Caco-2 (cell line): Measurements from ENCODE around the gene APELA. TPM values are rescaled to one million over a fixed set of nuclear protein-coding genes. Genes with fewer than 3 reads are reported as not detected.

Source experiments
- BruUV-seq: library from RNA; stranded (reverse); fragments of 400-500 nt; replicated peaks from 2 replicates; lab custom pipeline; 2021; lab: Mats Ljungman, UMichigan
- CTCF ChIA-PET: fragments of 300-600 bp; sonication (Branson Sonifier 250); formaldehyde crosslinking; loops from one replicate; lab custom pipeline; 2022; ENCODE audit warnings: antibody characterized with exemption; lab: Charles Lee
- POLR2A ChIA-PET: fragments of 300-600 bp; sonication (Branson Sonifier 250); formaldehyde crosslinking; loops from one replicate; lab custom pipeline; 2022; ENCODE audit warnings: antibody characterized with exemption; lab: Charles Lee
- DNase-seq, 2 experiments: peaks; one replicate each; pipeline versions ENCODE4 v3.0.0 to v3.0.0-alpha.2; 2020 to 2022
- H3K27me3 ChIP-seq: replicated peaks from 2 replicates; pipeline ENCODE4 v1.6.0; 2011; ENCODE audit warnings: low read length; ENCODE audit not compliant: control insufficient read depth, insufficient read depth
- H3K36me3 ChIP-seq: 2 replicates; pipeline ENCODE4 v1.5.1; 2011; ENCODE audit warnings: low read length; ENCODE audit not compliant: control insufficient read depth, insufficient read depth
- H3K4me1 ChIP-seq: fragments of 250-450 bp; sonication (Bioruptor Pico); 2 replicates; pipeline ENCODE4 v1.5.1; 2020; ENCODE audit warnings: mild to moderate bottlenecking
- H3K4me3 ChIP-seq: 2 replicates; pipeline ENCODE4 v1.5.1; 2011; ENCODE audit warnings: low read depth, mild to moderate bottlenecking, control low read depth, low read length
- H3K9me3 ChIP-seq: fragments of 250-450 bp; sonication (Bioruptor Pico); 2 replicates; pipeline ENCODE4 v1.5.1; 2020; ENCODE audit warnings: mild to moderate bottlenecking, moderate library complexity
- H3K27ac Mint-ChIP-seq: one replicate; pipeline ENCODE4 v1.8.0; 2022; ENCODE audit warnings: mixed read lengths; ENCODE audit not compliant: unreplicated experiment
- H3K27me3 Mint-ChIP-seq: one replicate; pipeline ENCODE4 v1.8.0; 2022; ENCODE audit warnings: mixed read lengths; ENCODE audit not compliant: insufficient read depth, unreplicated experiment
- H3K36me3 Mint-ChIP-seq: one replicate; pipeline ENCODE4 v1.8.0; 2022; ENCODE audit warnings: mild to moderate bottlenecking, mixed read lengths; ENCODE audit not compliant: insufficient read depth, unreplicated experiment
- H3K4me1 Mint-ChIP-seq: one replicate; pipeline ENCODE4 v1.8.0; 2022; ENCODE audit warnings: low read depth, mixed read lengths; ENCODE audit not compliant: unreplicated experiment
- H3K4me3 Mint-ChIP-seq: one replicate; pipeline ENCODE4 v1.8.0; 2022; ENCODE audit warnings: mild to moderate bottlenecking, moderate library complexity, mixed read lengths; ENCODE audit not compliant: unreplicated experiment
- H3K9me3 Mint-ChIP-seq: one replicate; pipeline ENCODE4 v1.8.0; 2022; ENCODE audit warnings: mixed read lengths; ENCODE audit not compliant: unreplicated experiment
- CTCF ChIP-seq, 2 experiments: fragments of 200-600 bp in 1 of 2; IDR thresholded peaks; 1 replicate in 1 of 2; 2 replicates in 1 of 2; pipeline versions ENCODE4 v1.5.1 to v1.8.0; 2011 to 2022; ENCODE audit warnings: antibody characterized with exemption in 1 of 2, control low read depth in 1 of 2, inconsistent platforms in 1 of 2, low read depth in 1 of 2, low read length in 1 of 2, mild to moderate bottlenecking in 1 of 2, moderate library complexity in 1 of 2; ENCODE audit not compliant: insufficient read depth in 1 of 2, severe bottlenecking in 1 of 2, unreplicated experiment in 1 of 2
- intact Hi-C: fragments of 100-400 bp; cut with micrococcal nuclease; formaldehyde crosslinking; loops from one replicate; pipeline ENCODE4 v1.10.0; 2022; ENCODE audit not compliant: unreplicated experiment
- total RNA-seq: library from RNA; stranded (reverse); gene quantifications from 2 replicates; pipeline ENCODE4 v1.2.3, GENCODE V29; 2022

APELA gene
- total RNA-seq, 1 experiment from 2014 or later = 30.6 TPM

GRCh38 chr4:164943192-164943591, 66.2 kb downstream of the APELA start:
- no peak overlapping the region for H3K27ac Mint-ChIP-seq
- H3K4me1 Mint-ChIP-seq = no peaks in the 10 kb centered on the region
- TF ChIP-seq CTCF (IDR thresholded peaks at IDR 0.05; ENCODE audit: insufficient read depth in 1 of 2, low read depth in 1 of 2, low read length in 1 of 2, severe bottlenecking in 1 of 2, unreplicated experiment in 1 of 2) = no peak
- Histone ChIP-seq H3K9me3 (no peaks in the 10 kb centered on the region), H3K27me3 (no peaks in the 10 kb centered on the region), H3K4me3 (no peak overlapping the region), H3K36me3 (no peaks in the 10 kb centered on the region), H3K4me1 (no peaks in the 10 kb centered on the region)
- peaks cover 4% of the 10 kb centered on the region for H3K27me3 Mint-ChIP-seq
- DNase-seq = no peak
- no peaks in the 10 kb centered on the region for H3K9me3 Mint-ChIP-seq
- no peaks in the 10 kb centered on the region for H3K36me3 Mint-ChIP-seq
- H3K4me3 Mint-ChIP-seq = no peak overlapping the region
- POLR2A ChIA-PET = no interaction called here
- intact Hi-C loops = no loop called here
- CTCF ChIA-PET = no interaction called here
- BruUV-seq = no TSS peak

- Histone ChIP-seq H3K4me1 (no peaks in the 10 kb centered on the region), H3K27me3 (no peaks in the 10 kb centered on the region), H3K9me3 (no peaks in the 10 kb centered on the region), H3K36me3 (no peaks in the 10 kb centered on the region), H3K4me3 (no peak overlapping the region)
- Mint-ChIP-seq H3K27me3 (peaks cover 6% of the 10 kb centered on the region), H3K4me1 (no peaks in the 10 kb centered on the region), H3K4me3 (no peak overlapping the region), H3K36me3 (no peaks in the 10 kb centered on the region), H3K9me3 (no peaks in the 10 kb centered on the region), H3K27ac (no peak overlapping the region)
- TF ChIP-seq CTCF (IDR thresholded peaks at IDR 0.05; ENCODE audit: insufficient read depth in 1 of 2, low read depth in 1 of 2, low read length in 1 of 2, severe bottlenecking in 1 of 2, unreplicated experiment in 1 of 2) = no peak
- intact Hi-C loops = no loop called here
- ChIA-PET CTCF (no interaction called here), POLR2A (no interaction called here)
- no TSS peak for BruUV-seq
- DNase-seq = no peak
Observed at GRCh38 chr4:164945146-164945545, 68.2 kb downstream of the APELA start.

GRCh38 chr4:164946810-164947209, 69.8 kb downstream of the APELA start:
- no peak for TF ChIP-seq CTCF (IDR thresholded peaks at IDR 0.05; ENCODE audit: insufficient read depth in 1 of 2, low read depth in 1 of 2, low read length in 1 of 2, severe bottlenecking in 1 of 2, unreplicated experiment in 1 of 2)
- no peaks in the 10 kb centered on the region for H3K36me3 ChIP-seq
- POLR2A ChIA-PET = no interaction called here
- Mint-ChIP-seq H3K27ac (no peak overlapping the region), H3K9me3 (no peaks in the 10 kb centered on the region), H3K36me3 (no peaks in the 10 kb centered on the region), H3K4me1 (no peaks in the 10 kb centered on the region), H3K27me3 (peaks cover 6% of the 10 kb centered on the region), H3K4me3 (no peak overlapping the region)
- H3K9me3 ChIP-seq = no peaks in the 10 kb centered on the region
- CTCF ChIA-PET = no interaction called here
- no peak for DNase-seq
- intact Hi-C loops = no loop called here
- no TSS peak for BruUV-seq
- no peaks in the 10 kb centered on the region for H3K4me1 ChIP-seq
- H3K27me3 ChIP-seq = no peaks in the 10 kb centered on the region
- no peak overlapping the region for H3K4me3 ChIP-seq

Other genes with a start within 250 kb of the APELA start
- gene SMIM31, start 123.0 kb upstream of the APELA start, total RNA-seq = not detected in 2 replicates
- not detected in 2 replicates for gene TRIM61, start 100.5 kb downstream of the APELA start, total RNA-seq
- not detected in 2 replicates for gene TRIM60, start 154.8 kb downstream of the APELA start, total RNA-seq
- not detected in 2 replicates for gene TRIM75, start 176.7 kb downstream of the APELA start, total RNA-seq
- gene TMEM192, start 235.7 kb downstream of the APELA start, total RNA-seq = 18.6 and 19.4 TPM in 2 replicates